Gastrocnemius medialis (tissue), 4 donors: Measurements from ENCODE around the gene CRACDL. TPM values are rescaled to one million over a fixed set of nuclear protein-coding genes. Genes with fewer than 3 reads are reported as not detected.

Experiments used
- ATAC-seq, 2 donors: fragments of 150-250 bp; one replicate each; pipeline ENCODE4 v1.9.1; 2016
- DNase-seq, 2 donors: peaks; one replicate each; pipeline ENCODE4 v3.0.0-alpha.2; 2019
- H3K27ac ChIP-seq, 4 donors: fragments of 200-600 bp; sonication (generic); 1 replicate in 1 of 4; 2 replicates in 3 of 4; pipeline ENCODE4 v1.5.1; 2016 to 2018; ENCODE audit warnings: mild to moderate bottlenecking in 2 of 4, moderate library complexity in 1 of 4
- H3K27me3 ChIP-seq, 3 donors: fragments of 200-600 bp; sonication (generic) in 2 of 3; 1 replicate in 1 of 3; 2 replicates in 2 of 3; pipeline versions ENCODE4 v1.5.1 to v1.6.0; 2016 to 2019; ENCODE audit warnings: mild to moderate bottlenecking in 1 of 3, moderate library complexity in 1 of 3
- H3K36me3 ChIP-seq, 2 donors: fragments of 200-600 bp; sonication (generic) in 1 of 2; one replicate each; pipeline ENCODE4 v1.5.1; 2017 to 2018
- H3K4me1 ChIP-seq, 2 donors: fragments of 200-600 bp; sonication (generic) in 1 of 2; one replicate each; pipeline ENCODE4 v1.5.1; 2016 to 2017; ENCODE audit warnings: mild to moderate bottlenecking in 2 of 2
- H3K4me3 ChIP-seq, 4 donors: fragments of 200-600 bp; sonication (generic) in 3 of 4; 1 replicate in 1 of 4; 2 replicates in 3 of 4; pipeline ENCODE4 v1.5.1; 2016 to 2019; ENCODE audit warnings: mild to moderate bottlenecking in 2 of 4
- H3K9me3 ChIP-seq, 3 donors: fragments of 200-600 bp; sonication (generic) in 2 of 3; 1 replicate in 1 of 3; 2 replicates in 2 of 3; pipeline ENCODE4 v1.5.1; 2016 to 2019
- CTCF ChIP-seq, 5 experiments: fragments of 450-650 bp in 3 of 5; fragments of 200-600 bp in 2 of 5; sonication (generic) in 2 of 5; IDR thresholded peaks in 4 of 5; conservative IDR thresholded peaks in 1 of 5; 1 replicate in 4 of 5; 2 replicates in 1 of 5; pipeline ENCODE4 v1.5.1; 2016 to 2019; ENCODE audit warnings: antibody characterized with exemption in 5 of 5, mild to moderate bottlenecking in 3 of 5, moderate library complexity in 3 of 5
- POLR2A ChIP-seq, 2 donors: fragments of 450-650 bp; IDR thresholded peaks; one replicate each; pipeline ENCODE4 v1.6.1; 2017; ENCODE audit warnings: antibody characterized with exemption in 2 of 2, mild to moderate bottlenecking in 2 of 2, moderate library complexity in 2 of 2
- in situ Hi-C, 4 donors: fragments of 200-750 bp; cut with MboI; loops; one replicate each; pipeline versions ENCODE4 v1.15.0 to v1.8.0; 2017; ENCODE audit warnings: low sequenced_read_pairs in 4 of 4
- intact Hi-C: fragments of 100-400 bp; cut with DNase I; formaldehyde crosslinking; loops from one replicate; pipeline ENCODE4 v1.15.1; 2023; ENCODE audit warnings: low total_unique reads
- total RNA-seq, 4 donors: library from RNA; depleted of rRNA; stranded (reverse); fragments of >200 nt; gene quantifications; one replicate each; pipeline versions ENCODE4 v1.1.0 to v1.2.3, GENCODE V29; 2016

Gene CRACDL
- total RNA-seq, 4 donors from 2014 or later, result 0.71 to 18.2 (median 2.9) TPM

DNA sequence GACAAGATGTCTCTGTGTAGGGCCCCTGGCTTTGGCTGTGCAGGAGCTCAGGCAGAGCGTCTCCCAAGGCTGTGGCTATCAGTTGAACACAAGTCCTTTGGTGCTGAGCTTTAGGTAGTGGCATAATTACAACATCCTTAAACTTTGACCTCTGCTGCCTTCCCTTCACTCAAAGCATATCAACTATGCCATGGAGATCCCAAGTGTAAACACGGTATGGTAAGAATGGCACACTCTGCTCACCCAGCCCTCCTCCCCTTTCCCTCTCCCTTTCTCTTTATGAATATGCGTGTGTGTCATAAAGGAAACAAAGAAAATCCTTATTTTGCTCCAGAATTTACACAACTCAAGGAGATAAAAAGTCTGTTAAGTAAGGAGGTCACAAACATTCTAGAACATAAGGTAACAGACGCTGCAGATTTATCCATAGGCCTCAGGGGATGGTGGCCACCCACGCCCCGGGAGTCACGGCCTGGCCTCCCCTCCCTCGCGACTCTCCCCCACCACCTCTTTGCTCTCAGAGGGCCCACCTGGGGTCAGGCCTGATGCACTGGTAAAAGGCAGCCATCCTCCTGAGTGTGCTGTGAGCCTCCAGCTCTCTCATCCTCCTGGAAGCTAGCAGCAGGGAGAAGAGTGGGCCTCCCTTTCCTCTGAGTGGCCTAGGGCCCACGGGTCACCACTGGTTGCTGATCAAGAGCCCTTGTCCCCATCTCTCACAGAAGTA lies 67.3 kb downstream of the CRACDL start:
- DNase-seq (no peak), ATAC-seq (no peak)
- Histone ChIP-seq H3K27me3 (no peaks in the 10 kb centered on the region), H3K4me3 (no peak overlapping the region), H3K27ac (no peak overlapping the region), H3K4me1 (peaks cover 7 to 9% of the 10 kb centered on the region in 2 donors), H3K9me3 (no peaks in the 10 kb centered on the region), H3K36me3 (no peaks in the 10 kb centered on the region)
- in situ Hi-C loops (no loop called here), intact Hi-C loops (no loop called here)
- TF ChIP-seq CTCF (IDR thresholded peaks at IDR 0.05 in 4 of 5, conservative IDR thresholded peaks at IDR 0.05 in 1 of 5), result no peak
- TF ChIP-seq POLR2A (IDR thresholded peaks at IDR 0.05), result no peak

DNA sequence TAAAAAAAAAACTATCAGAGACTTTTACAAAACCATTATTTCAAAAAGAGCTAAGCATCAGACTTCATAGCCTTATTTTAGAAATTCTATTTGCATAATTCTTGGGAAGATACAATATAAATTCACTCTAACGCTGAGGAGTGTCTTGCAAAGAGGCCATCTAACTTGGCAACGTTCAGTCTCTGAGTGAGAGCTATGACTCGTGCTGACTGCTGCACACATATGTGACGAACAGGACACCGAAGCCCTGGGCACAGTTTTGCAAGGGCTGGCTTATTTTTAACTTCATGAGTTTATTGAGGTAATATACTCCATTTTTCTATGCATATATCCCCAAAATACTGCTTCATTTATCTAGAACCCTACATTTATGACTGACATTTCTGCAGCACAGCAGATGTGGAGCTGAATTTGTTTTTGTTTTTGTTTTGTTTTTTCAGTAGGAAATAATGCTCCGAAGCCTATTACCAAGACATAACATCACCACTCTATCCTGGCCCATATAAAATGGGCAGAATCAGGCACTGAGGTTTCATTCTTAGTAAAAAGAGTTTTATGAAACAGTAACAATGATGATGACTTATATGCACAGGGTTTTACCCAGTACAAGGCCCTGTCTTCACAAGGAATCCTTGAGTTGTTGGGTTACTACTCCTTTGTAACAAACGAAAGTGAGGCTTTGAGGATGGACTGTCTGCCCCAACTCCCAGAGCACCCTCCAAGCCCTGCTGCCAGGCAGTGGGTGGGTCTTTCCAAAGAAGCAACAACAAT lies 68.3 kb downstream of the CRACDL start:
- in situ Hi-C loops (no loop called here), intact Hi-C loops (no loop called here)
- Histone ChIP-seq H3K4me1 (peaks cover 7 to 9% of the 10 kb centered on the region in 2 donors), H3K27ac (no peak overlapping the region), H3K9me3 (no peaks in the 10 kb centered on the region), H3K36me3 (no peaks in the 10 kb centered on the region), H3K27me3 (no peaks in the 10 kb centered on the region), H3K4me3 (no peak overlapping the region)
- no peak for TF ChIP-seq POLR2A (IDR thresholded peaks at IDR 0.05)
- no peak for TF ChIP-seq CTCF (IDR thresholded peaks at IDR 0.05 in 4 of 5, conservative IDR thresholded peaks at IDR 0.05 in 1 of 5)
- ATAC-seq (no peak), DNase-seq (no peak)

- intact Hi-C loops (no loop called here), in situ Hi-C loops (no loop called here)
- Histone ChIP-seq H3K27me3 (no peaks in the 10 kb centered on the region), H3K36me3 (no peaks in the 10 kb centered on the region), H3K4me3 (no peak overlapping the region), H3K9me3 (no peaks in the 10 kb centered on the region), H3K4me1 (peaks cover 7 to 9% of the 10 kb centered on the region in 2 donors), H3K27ac (no peak overlapping the region)
- DNase-seq (no peak), ATAC-seq (no peak)
- TF ChIP-seq CTCF (IDR thresholded peaks at IDR 0.05 in 4 of 5, conservative IDR thresholded peaks at IDR 0.05 in 1 of 5), result no peak
- TF ChIP-seq POLR2A (IDR thresholded peaks at IDR 0.05), result no peak
Observed at GRCh38 chr2:98866033-98866432, 70.0 kb downstream of the CRACDL start.

DNA sequence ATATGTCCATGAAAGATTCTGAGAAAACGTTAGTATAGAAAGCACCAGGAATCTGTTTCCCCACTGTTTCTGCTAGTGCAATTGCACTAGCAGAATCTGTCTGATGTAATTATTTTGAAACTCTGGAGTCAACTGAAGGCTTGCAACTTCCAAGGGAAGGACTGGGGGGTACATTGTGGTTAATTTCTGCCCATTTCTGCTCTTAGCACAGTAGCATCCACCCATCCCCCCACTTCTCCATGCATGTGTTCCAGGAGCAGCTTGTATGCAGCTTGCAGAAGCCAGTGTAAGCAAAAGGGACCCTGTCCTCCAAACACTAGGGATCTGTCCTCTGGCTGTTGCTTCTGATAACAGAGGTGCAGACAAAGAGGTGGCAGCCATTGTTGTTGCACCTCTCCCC lies 74.4 kb downstream of the CRACDL start:
- DNase-seq, result no peak
- no peaks in the 10 kb centered on the region for H3K36me3 ChIP-seq
- in situ Hi-C loops (no loop called here), intact Hi-C loops (no loop called here)
- no peaks in the 10 kb centered on the region for H3K4me1 ChIP-seq
- no peak overlapping the region for H3K4me3 ChIP-seq
- no peaks in the 10 kb centered on the region for H3K9me3 ChIP-seq
- no peak for ATAC-seq
- H3K27ac ChIP-seq, result no peak overlapping the region
- TF ChIP-seq CTCF (IDR thresholded peaks at IDR 0.05 in 4 of 5, conservative IDR thresholded peaks at IDR 0.05 in 1 of 5) (no peak), POLR2A (IDR thresholded peaks at IDR 0.05) (no peak)
- H3K27me3 ChIP-seq, result no peaks in the 10 kb centered on the region
